Adipocyte (in vitro differentiated cells): ENCODE measurements around the gene KLF11.

Source experiments
- DNase-seq: peaks from one replicate; pipeline ENCODE4 v3.0.0-alpha.2; 2015; ENCODE audit warnings: low read depth
- H3K27me3 ChIP-seq: replicated peaks from 2 replicates; pipeline ENCODE4 v1.7.0; 2013; ENCODE audit warnings: mild to moderate bottlenecking, low read length, moderate library complexity; ENCODE audit not compliant: control insufficient read depth, insufficient read depth
- H3K36me3 ChIP-seq: 2 replicates; pipeline ENCODE4 v1.7.0; 2013; ENCODE audit warnings: low read length, mild to moderate bottlenecking, moderate library complexity; ENCODE audit not compliant: control insufficient read depth, insufficient read depth, severe bottlenecking
- H3K4me1 ChIP-seq: 2 replicates; pipeline ENCODE4 v1.7.0; 2013; ENCODE audit warnings: mild to moderate bottlenecking, low read length, moderate library complexity; ENCODE audit not compliant: control insufficient read depth, insufficient read depth
- H3K4me3 ChIP-seq: 2 replicates; pipeline ENCODE4 v1.7.0; 2013; ENCODE audit warnings: mild to moderate bottlenecking, low read length, moderate library complexity
- H3K9ac ChIP-seq: 2 replicates; pipeline ENCODE4 v1.7.0; 2013; ENCODE audit warnings: mild to moderate bottlenecking, low read length, moderate library complexity
- H3K9me3 ChIP-seq: 2 replicates; pipeline ENCODE4 v1.7.0; 2013; ENCODE audit warnings: mild to moderate bottlenecking, low read length, moderate library complexity; ENCODE audit not compliant: control insufficient read depth

KLF11 gene

DNA sequence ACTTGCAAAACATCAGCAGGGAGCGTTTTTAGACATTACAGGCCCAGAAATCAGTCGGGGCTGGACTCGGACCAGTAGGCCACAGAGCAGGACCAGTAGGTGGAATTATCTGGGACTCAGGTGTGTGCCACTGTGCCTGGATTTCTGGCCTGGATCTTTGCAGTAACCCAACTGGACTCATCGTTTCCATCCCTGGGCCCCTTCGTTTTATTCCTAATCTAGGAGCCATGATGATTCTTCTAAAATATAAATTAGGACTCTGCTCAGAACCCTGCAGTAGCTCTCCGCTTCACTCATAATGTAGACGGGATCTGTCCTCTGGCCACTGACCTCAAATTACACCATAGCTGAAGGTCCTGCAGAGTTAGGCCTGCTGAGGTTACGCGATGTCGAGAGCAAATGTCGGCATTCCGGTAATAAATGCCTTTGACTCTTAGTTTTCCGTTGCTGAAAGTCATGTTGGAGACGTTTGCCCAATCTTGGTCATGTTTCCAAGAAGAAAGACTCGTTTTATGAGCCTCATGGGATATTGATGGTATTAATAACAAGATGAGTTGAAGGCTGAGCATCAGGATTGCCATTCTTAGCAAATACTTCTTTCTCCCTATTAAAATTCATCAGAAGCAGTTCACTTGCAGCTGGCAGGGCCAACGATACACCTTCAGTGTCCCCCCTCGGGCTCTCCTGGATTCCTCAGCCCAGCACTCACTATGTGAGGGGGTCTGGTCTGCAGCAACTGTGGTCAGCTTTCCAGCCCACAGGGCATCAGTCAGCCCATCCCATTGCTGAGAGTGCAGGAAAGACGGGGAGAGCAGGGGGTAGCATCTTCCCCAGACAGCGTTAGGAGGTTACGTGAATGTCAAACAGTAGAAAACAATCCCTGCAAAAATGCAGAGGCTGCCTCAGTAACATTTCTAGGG, 39.9 kb upstream of the KLF11 start:
- Histone ChIP-seq H3K4me1 (peaks cover 38% of the 10 kb centered on the region), H3K4me3 (no peak overlapping the region), H3K9ac (no peak overlapping the region), H3K36me3 (peaks cover 3% of the 10 kb centered on the region), H3K9me3 (no peaks in the 10 kb centered on the region), H3K27me3 (no peaks in the 10 kb centered on the region)
- DNase-seq, result no peak

DNA sequence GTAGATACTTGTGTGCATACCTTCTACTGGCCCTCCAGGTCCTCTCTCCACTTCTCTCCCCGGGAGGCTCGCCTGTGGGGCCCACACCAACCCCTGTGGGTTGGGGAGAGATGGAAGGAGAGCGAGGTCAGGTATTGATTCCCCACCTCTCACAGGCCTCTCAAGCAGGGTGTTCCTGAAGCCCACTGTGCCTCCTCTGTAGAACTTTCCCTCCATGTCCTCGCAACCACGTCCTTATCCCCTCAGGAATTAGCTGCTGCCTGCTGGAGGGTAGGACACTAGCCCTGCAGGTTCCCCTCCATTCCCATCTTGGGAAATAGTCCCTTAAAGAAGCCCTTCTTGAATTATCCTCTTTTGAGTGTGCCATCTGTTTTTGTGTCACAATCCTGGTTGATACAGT, 38.9 kb upstream of the KLF11 start:
- Histone ChIP-seq H3K4me1 (peaks cover 47% of the 10 kb centered on the region), H3K36me3 (no peaks in the 10 kb centered on the region), H3K9me3 (no peaks in the 10 kb centered on the region), H3K27me3 (no peaks in the 10 kb centered on the region), H3K9ac (no peak overlapping the region), H3K4me3 (no peak overlapping the region)
- no peak for DNase-seq

DNA sequence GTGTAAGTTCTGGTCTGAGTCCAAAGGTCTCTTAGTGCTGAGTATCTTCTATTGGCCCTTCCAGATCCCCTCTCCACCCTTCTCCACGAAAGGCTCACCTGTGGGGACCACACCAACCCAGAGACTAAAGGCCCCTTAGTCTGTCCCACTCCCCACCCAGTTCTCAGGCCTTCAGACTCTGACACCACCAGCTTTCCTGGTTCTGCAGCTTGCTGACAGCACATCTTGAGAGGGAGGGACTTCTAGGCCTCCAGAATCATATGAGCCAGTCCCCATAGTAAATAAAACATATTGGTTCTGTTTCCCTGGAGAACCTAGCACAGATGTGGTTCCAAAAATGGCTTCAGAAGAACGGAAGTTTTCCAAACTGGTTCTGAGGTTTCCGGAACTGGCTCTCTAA, 38.5 kb upstream of the KLF11 start:
- H3K36me3 ChIP-seq, result no peaks in the 10 kb centered on the region
- no peak for DNase-seq
- no peaks in the 10 kb centered on the region for H3K27me3 ChIP-seq
- no peaks in the 10 kb centered on the region for H3K9me3 ChIP-seq
- H3K4me3 ChIP-seq, result no peak overlapping the region
- no peak overlapping the region for H3K9ac ChIP-seq
- peaks cover 52% of the 10 kb centered on the region for H3K4me1 ChIP-seq

DNA sequence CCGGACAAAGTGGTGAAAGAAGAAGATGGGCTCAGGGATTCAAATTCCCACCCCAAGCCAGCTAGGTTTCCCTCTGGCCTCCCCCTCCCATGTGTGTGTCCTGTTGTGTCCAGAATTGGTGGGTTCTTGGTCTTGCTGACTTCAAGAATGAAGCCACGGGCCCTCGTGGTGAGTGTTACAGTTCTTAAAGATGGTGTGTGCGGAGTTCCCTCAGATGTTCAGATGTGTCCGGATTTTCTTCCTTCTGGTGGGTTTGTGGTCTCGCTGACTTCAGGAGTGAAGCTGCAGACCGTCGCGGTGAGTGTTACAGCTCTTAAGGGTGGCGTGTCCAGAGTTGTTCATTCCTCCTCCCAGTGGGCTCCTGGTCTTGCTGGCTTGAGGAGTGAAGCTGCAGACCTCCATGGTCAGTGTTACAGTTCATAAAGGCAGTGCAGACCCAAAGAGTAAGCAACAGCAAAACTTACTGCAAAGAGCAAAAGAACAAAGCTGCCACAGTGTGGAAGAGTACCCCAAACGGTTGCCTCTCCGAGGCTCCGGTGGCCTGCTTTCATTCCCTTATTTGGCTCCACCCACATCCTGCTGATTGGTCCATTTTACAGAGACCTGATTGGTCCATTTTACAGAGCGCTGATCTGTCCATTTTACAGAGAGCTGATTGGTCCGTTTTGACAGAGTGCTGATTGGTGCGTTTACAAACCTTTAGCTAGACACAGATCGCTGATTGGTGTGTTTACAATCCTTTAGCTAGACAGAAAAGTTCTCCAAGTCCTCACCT, 37.7 kb upstream of the KLF11 start:
- Histone ChIP-seq H3K4me3 (no peak overlapping the region), H3K27me3 (no peaks in the 10 kb centered on the region), H3K4me1 (peaks cover 60% of the 10 kb centered on the region), H3K9me3 (no peaks in the 10 kb centered on the region), H3K9ac (no peak overlapping the region), H3K36me3 (no peaks in the 10 kb centered on the region)
- no peak for DNase-seq

DNA sequence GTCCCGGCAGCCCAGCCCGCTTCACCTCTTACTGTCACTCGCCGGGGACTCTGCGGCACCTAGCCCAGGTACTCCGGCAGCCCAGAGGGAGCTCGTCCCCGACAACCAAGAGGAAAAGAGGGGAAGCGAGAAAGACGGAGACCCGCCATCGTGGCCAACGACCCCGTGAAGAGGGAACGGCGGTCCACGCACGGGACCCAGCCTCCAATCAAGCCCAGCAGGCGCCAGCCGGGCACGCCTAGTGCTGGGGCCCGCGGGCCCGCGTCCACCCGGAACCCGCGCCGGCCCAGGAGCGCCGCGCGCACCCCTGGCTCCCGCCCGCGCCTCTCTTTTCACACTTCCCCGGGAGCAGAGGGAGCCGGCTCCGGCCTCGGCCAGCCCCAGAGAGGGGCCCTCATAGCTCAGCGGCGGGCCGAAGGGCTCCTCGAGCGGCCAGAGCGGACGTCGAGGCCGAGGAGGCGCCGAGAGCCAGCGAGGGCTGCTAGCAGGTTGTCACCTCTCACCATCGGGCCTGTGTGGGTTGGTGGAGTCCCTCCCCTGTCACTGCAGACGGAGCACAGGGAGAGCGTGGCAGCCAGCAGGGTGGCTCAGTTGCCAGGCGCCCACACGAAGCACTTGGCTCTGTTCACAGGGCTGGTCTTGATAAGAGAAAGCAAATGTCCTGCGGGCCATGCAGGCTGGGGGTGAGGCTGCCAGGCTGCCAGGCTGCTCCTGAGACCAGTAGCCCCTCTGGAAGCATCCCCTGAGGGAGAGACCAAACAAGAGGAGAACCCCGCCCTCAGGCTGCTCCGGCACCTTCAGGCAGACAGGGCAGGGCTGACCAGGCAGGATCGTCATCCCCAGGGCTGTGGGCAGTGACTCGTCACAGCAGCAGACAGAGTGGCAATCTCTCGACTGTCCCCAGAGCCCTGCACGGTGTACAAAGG, 36.9 kb upstream of the KLF11 start:
- no peak for DNase-seq
- Histone ChIP-seq H3K27me3 (no peaks in the 10 kb centered on the region), H3K4me3 (no peak overlapping the region), H3K9ac (no peak overlapping the region), H3K36me3 (no peaks in the 10 kb centered on the region), H3K4me1 (peaks cover 62% of the 10 kb centered on the region), H3K9me3 (no peaks in the 10 kb centered on the region)

DNA sequence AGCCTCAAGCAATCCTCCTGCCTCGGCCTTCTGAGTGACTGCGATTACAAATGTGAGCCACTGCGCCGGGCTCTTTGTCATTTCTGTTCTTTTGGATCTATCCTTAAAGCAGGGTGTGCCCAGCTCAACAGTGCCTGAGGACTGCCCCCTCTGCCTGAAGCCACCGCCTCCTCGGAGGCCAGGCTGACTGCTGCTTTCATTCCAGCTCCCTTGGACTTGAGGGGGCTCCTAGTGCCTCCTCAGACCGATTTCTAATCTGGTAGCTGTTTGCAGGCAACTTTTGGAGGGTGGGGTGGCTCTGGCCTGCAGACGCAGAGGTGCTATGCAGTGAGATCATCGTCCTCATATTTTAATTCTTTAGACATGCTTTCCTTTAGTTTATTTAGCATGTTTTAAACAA, 35.9 kb upstream of the KLF11 start:
- Histone ChIP-seq H3K9me3 (no peaks in the 10 kb centered on the region), H3K27me3 (no peaks in the 10 kb centered on the region), H3K36me3 (no peaks in the 10 kb centered on the region), H3K4me1 (peaks cover 58% of the 10 kb centered on the region), H3K9ac (no peak overlapping the region), H3K4me3 (no peak overlapping the region)
- peak; percentile 42 for DNase-seq

DNA sequence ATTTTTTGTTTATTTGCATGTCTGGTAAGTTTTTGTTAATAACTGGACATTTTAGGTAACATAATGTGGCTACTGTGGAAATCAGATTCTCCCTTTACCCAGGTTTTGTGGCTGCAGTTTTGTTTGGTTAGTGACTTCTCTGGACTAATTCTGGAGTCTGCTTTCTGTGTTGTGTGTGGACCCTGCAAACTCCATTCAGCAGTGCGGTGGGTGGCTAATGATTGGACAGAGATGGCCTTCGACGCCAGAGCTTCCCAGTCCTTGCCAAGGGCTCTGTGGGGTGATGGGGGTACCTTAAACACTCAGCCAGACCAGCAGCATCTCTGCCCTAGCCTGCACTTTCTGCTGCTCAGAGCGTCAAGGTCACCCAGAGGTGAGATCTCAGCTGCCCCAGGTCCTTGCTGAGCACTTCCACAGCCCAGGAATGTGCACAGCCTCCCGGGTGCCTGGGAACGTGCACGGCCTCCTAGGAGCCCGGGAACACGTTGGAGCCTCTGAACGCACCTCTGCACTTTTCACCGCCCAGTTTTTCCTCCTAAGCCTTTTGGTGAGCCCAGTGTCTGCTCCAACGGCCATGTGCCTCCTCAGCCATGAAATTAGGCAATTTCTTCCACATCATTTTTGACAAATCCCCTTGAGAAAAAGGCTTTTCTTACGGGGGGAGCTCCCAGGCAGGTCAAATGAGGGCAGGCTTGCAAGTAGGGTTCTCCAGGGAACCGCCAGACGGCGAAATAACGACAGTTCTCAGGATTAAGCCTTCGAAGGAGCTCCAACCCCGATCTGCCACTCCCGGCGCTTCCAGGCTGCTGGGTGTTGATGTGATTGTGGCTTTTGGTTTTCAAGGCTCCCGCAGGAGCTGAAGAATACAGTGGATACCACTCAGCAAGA, 35.2 kb upstream of the KLF11 start:
- Histone ChIP-seq H3K9me3 (no peaks in the 10 kb centered on the region), H3K36me3 (no peaks in the 10 kb centered on the region), H3K27me3 (no peaks in the 10 kb centered on the region), H3K9ac (peak overlapping the region; percentile 7), H3K4me3 (no peak overlapping the region), H3K4me1 (peaks cover 54% of the 10 kb centered on the region)
- no peak for DNase-seq

DNA sequence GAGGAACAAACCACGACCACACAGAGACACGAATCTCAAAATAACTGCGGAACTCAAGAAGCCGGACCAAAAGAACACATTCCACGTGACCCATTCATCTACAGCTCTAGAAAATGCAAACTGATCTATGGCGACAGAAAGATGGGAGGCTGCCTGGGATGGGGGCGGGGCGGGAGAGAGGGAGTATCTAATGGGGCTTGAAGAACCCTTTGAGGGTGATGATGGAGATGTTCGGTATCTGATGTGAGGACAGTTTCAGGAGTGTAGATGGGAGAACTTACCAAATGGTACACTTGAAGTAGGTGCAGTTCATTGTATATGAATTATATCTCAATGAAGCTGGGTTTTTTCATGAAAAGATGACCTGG, 34.6 kb upstream of the KLF11 start:
- Histone ChIP-seq H3K36me3 (no peaks in the 10 kb centered on the region), H3K27me3 (no peaks in the 10 kb centered on the region), H3K4me3 (no peak overlapping the region), H3K9me3 (no peaks in the 10 kb centered on the region), H3K9ac (peak overlapping the region; percentile 7), H3K4me1 (peaks cover 48% of the 10 kb centered on the region)
- no peak for DNase-seq

DNA sequence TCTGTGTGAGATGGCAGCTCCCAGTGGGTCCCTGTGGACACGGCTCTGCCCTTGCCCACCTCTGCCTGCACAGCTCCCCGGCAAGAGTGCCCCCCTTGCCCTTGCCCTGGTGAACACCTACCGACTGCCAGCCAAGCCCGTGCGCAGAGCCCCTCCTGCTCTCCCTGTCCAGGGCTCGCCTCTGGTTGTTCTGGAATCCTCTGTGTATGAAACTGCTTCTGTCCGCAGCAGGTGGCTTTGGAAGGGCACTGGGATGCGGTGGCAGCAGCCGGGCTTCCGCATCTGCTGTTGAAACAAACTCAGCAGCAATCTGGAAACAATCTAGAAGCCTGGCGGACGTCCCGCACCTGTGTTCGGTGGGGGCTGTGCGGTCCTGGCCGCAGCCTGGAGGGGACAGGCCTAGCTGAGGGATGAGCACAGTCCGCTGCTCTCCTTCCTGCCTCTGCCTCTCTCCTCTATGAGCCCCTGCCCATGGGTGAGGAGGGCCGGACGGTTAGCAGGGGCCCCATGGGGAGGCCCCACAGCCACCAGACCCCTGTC, 34.0 kb upstream of the KLF11 start:
- H3K27me3 ChIP-seq, result no peaks in the 10 kb centered on the region
- no peak overlapping the region for H3K9ac ChIP-seq
- DNase-seq, result no peak
- no peaks in the 10 kb centered on the region for H3K9me3 ChIP-seq
- peaks cover 43% of the 10 kb centered on the region for H3K4me1 ChIP-seq
- H3K36me3 ChIP-seq, result no peaks in the 10 kb centered on the region
- no peak overlapping the region for H3K4me3 ChIP-seq
